Keratinocyte (primary cell): Measurements from ENCODE around the gene RBM47. TPM values are rescaled to one million over a fixed set of nuclear protein-coding genes. Genes with fewer than 3 reads are reported as not detected.

ENCODE experiments used
- DNase-seq: peaks from one replicate; pipeline ENCODE4 v3.0.0-alpha.2; 2011; ENCODE audit warnings: low read depth, missing footprints, low spot score
- FAIRE-seq: peaks from 2 replicates; lab custom pipeline; 2011; peaks lifted over from hg19 to GRCh38; lab: Jason Lieb, UNC
- H2AFZ ChIP-seq: 2 replicates; pipeline ENCODE4 v1.6.0; 2012; ENCODE audit warnings: low read length, control low read depth, inconsistent platforms; ENCODE audit not compliant: control insufficient read depth
- H3K27ac ChIP-seq: 2 replicates; pipeline ENCODE4 v1.5.1; 2011; ENCODE audit warnings: low read length; ENCODE audit not compliant: control insufficient read depth, insufficient read depth
- H3K27me3 ChIP-seq: 3 replicates; pipeline ENCODE4 v1.6.0; 2011; ENCODE audit warnings: low read length; ENCODE audit not compliant: control insufficient read depth, insufficient read depth; ENCODE audit errors: extremely low read depth
- H3K36me3 ChIP-seq, 2 experiments: 2 replicates in 1 of 2; 3 replicates in 1 of 2; pipeline ENCODE4 v1.5.1; 2011; ENCODE audit warnings: low read length in 2 of 2, mild to moderate bottlenecking in 1 of 2; ENCODE audit not compliant: control insufficient read depth in 2 of 2, insufficient read depth in 2 of 2; ENCODE audit errors: extremely low read depth in 1 of 2
- H3K4me1 ChIP-seq: 3 replicates; pipeline ENCODE4 v1.5.1; 2011; ENCODE audit warnings: low read length; ENCODE audit not compliant: control insufficient read depth, insufficient read depth; ENCODE audit errors: extremely low read depth
- H3K4me2 ChIP-seq: 3 replicates; pipeline ENCODE4 v1.6.0; 2011; ENCODE audit warnings: low read depth, low read length; ENCODE audit not compliant: control insufficient read depth, insufficient read depth; ENCODE audit errors: extremely low read depth
- H3K4me3 ChIP-seq, 3 experiments: fragments of 200-600 bp in 1 of 3; sonication (generic) in 1 of 3; 2 replicates in 2 of 3; 3 replicates in 1 of 3; pipeline ENCODE4 v1.5.1; 2011 to 2016; ENCODE audit warnings: low read length in 3 of 3, mild to moderate bottlenecking in 3 of 3, control low read depth in 2 of 3, inconsistent platforms in 1 of 3, low read depth in 1 of 3, mixed read lengths in 1 of 3, mixed run types in 1 of 3, moderate library complexity in 1 of 3; ENCODE audit not compliant: control insufficient read depth in 2 of 3, insufficient read depth in 2 of 3; ENCODE audit errors: extremely low read depth in 1 of 3
- H3K79me2 ChIP-seq: 2 replicates; pipeline ENCODE4 v1.6.0; 2012; ENCODE audit warnings: low read length; ENCODE audit not compliant: control insufficient read depth, insufficient read depth
- H3K9ac ChIP-seq: 3 replicates; pipeline ENCODE4 v1.6.0; 2011; ENCODE audit warnings: low read length; ENCODE audit not compliant: control insufficient read depth, insufficient read depth; ENCODE audit errors: extremely low read depth
- H3K9me1 ChIP-seq: 3 replicates; pipeline ENCODE4 v1.6.0; 2011; ENCODE audit warnings: low read length; ENCODE audit not compliant: control insufficient read depth, insufficient read depth; ENCODE audit errors: extremely low read depth
- H3K9me3 ChIP-seq: 2 replicates; pipeline ENCODE4 v1.5.1; 2012; ENCODE audit warnings: low read depth, low read length; ENCODE audit not compliant: control insufficient read depth
- H4K20me1 ChIP-seq: 3 replicates; pipeline ENCODE4 v1.6.0; 2011; ENCODE audit warnings: low read length; ENCODE audit not compliant: control insufficient read depth, insufficient read depth; ENCODE audit errors: extremely low read depth
- CTCF ChIP-seq, 3 experiments: IDR thresholded peaks in 1 of 3; conservative IDR thresholded peaks in 1 of 3; optimal IDR thresholded peaks in 1 of 3; 2 replicates in 2 of 3; 3 replicates in 1 of 3; pipeline versions ENCODE3 to v1.5.1; 2011; ENCODE audit warnings: low read length in 3 of 3, mild to moderate bottlenecking in 3 of 3, moderate library complexity in 2 of 3, control low read depth in 1 of 3, inconsistent platforms in 1 of 3; ENCODE audit not compliant: insufficient read depth in 2 of 3; ENCODE audit errors: extremely low read depth in 1 of 3
- EZH2 ChIP-seq: IDR thresholded peaks from one replicate; pipeline ENCODE4 v1.6.1; 2012; ENCODE audit warnings: inconsistent platforms, mild to moderate bottlenecking, low read length, moderate library complexity
- dilution Hi-C: fragments of 300-500 bp; cut with MboI; formaldehyde crosslinking; loops from one replicate; pipeline ENCODE4 v1.7.0; 2020; ENCODE audit warnings: low sequenced_read_pairs; ENCODE audit not compliant: extremely low pct_ligation_motif_present
- polyA plus RNA-seq, 5 experiments: library from polyadenylated mRNA; depleted of rRNA in 3 of 5; stranded (reverse) in 3 of 5; stranded (forward) in 1 of 5; unstranded in 1 of 5; fragments of >200 nt; gene quantifications; 1 replicate in 1 of 5; 2 replicates in 3 of 5; 3 replicates in 1 of 5; pipeline versions ENCODE4 v1.2.1 to v1.2.3, GENCODE V29; 2011 to 2012; ENCODE audit warnings: missing spikeins in 2 of 5, low read depth in 1 of 5, low replicate concordance in 1 of 5

Gene RBM47
- polyA plus RNA-seq, 1 donor (not counting 4 experiments of a cell fraction or from before 2014, with no cell fraction given): 6.9 TPM

DNA sequence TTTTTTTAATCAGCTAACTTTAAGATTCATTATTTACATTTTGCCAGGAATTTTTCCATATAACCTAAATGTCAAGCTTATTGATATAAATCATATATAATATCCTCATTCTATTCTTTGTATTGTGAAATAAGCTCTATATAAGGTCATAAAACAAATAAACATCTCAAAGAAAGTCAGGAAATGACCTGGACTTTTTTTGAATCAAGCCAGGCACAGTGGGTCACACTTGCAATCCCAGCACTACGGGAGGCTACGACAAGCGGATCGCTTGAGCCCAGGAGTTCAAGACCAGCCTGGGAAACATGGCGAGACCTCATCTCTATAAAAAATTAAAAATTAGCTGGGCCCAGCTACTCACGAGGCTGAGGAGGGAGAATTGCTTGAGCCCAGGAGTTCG lies 88.9 kb downstream of the RBM47 start:
- Histone ChIP-seq H3K9me1 (no peaks in the 10 kb centered on the region), H3K36me3 (no peaks in the 10 kb centered on the region), H3K4me3 (no peak overlapping the region), H3K9me3 (no peaks in the 10 kb centered on the region), H4K20me1 (no peaks in the 10 kb centered on the region), H3K79me2 (no peaks in the 10 kb centered on the region), H3K27ac (no peak overlapping the region), H3K4me2 (no peak overlapping the region), H3K4me1 (no peaks in the 10 kb centered on the region), H3K9ac (no peak overlapping the region), H3K27me3 (no peaks in the 10 kb centered on the region), H2AFZ (no peak overlapping the region)
- dilution Hi-C loops: no loop called here
- DNase-seq: no peak
- TF ChIP-seq CTCF (optimal IDR thresholded peaks at IDR 0.05 in 1 of 3, IDR thresholded peaks at IDR 0.05 in 1 of 3, conservative IDR thresholded peaks at IDR 0.05 in 1 of 3; ENCODE audit: extremely low read depth in 1 of 3, insufficient read depth in 2 of 3, low read length in 3 of 3) (no peak), EZH2 (no peak)
- no peak for FAIRE-seq

DNA sequence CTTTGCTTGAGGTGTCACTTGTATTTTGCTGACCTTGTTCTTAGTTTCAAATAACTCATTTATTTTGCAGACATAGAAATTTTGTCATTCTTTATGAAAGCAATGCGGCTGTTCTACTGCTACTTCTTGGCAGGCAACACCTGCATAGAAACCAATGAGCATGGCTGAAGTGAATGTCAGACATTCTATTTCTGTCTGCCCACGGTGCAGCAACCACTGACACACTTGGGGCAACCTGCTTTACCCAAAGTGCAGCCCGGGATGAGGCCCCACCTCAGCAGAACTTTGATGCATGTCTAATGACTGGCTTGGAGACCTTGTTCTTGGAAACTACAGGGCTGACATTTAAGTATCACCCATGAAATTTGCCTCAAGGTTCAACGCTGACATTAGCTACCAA lies 93.6 kb downstream of the RBM47 start:
- FAIRE-seq (no peak), DNase-seq (no peak)
- Histone ChIP-seq H3K79me2 (no peaks in the 10 kb centered on the region), H4K20me1 (no peaks in the 10 kb centered on the region), H3K9me1 (no peaks in the 10 kb centered on the region), H3K9me3 (no peaks in the 10 kb centered on the region), H3K4me2 (no peak overlapping the region), H3K36me3 (no peaks in the 10 kb centered on the region), H3K4me1 (peaks cover 2% of the 10 kb centered on the region), H3K27me3 (no peaks in the 10 kb centered on the region), H3K27ac (no peak overlapping the region), H2AFZ (no peak overlapping the region), H3K9ac (no peak overlapping the region), H3K4me3 (no peak overlapping the region)
- dilution Hi-C loops: no loop called here
- TF ChIP-seq EZH2 (no peak), CTCF (optimal IDR thresholded peaks at IDR 0.05 in 1 of 3, IDR thresholded peaks at IDR 0.05 in 1 of 3, conservative IDR thresholded peaks at IDR 0.05 in 1 of 3; ENCODE audit: extremely low read depth in 1 of 3, insufficient read depth in 2 of 3, low read length in 3 of 3) (no peak)
